HG03378 (cell line): Measurements from ENCODE around the gene TRABD2A.
A peak's percentile ranks its signal among the peaks of the same experiment; 100 is the strongest.
"Not testable (repeated sequence)": the region's sequence is repeated elsewhere in the genome, so short reads cannot be mapped to it uniquely, and the experiment has no call there.

ENCODE experiments used
- ATAC-seq: cut with Tn5 transposase; IDR thresholded peaks from one replicate; pipeline ENCODE4 v1.9.1; 2021; ENCODE audit warnings: mild to moderate bottlenecking, moderate library complexity; ENCODE audit not compliant: unreplicated experiment

Gene TRABD2A

DNA sequence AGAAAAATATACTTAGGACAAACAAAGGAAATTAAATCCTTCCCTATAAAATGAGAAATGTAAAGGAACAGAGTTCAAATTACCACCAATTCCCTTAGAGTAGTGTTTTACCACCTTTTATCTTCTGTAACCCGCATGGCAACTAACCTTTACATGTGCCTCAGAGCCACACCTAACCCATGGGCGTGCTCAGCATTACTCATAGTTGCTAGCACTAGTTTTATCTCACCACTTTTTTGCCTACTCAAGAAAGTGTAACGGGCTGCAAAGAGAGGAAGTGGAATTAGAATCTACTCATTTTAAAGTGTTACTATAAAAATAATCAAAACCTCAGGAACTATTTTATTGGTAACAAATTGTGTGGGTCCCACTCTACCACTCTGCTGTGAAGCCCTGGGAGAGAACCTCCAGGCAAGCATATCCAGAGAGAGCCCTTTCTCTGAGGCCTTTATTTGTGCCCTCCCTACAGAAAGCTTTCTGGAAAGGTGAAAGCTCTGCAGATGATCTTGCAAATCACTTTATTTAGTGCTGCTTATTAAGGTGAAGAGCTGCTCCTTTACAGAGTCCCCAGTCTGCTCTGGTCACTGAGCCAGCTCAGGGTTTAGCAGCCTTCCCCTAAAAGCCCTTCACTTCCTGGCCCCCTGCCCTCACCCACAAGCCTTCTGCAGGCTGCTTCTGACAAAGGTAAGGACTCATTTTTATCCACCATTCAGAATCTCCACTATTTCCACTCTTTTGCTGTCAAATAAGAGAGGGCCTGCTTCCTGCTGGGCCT, 98.8 kb downstream of the TRABD2A start:
- ATAC-seq, result peak; percentile 93

DNA sequence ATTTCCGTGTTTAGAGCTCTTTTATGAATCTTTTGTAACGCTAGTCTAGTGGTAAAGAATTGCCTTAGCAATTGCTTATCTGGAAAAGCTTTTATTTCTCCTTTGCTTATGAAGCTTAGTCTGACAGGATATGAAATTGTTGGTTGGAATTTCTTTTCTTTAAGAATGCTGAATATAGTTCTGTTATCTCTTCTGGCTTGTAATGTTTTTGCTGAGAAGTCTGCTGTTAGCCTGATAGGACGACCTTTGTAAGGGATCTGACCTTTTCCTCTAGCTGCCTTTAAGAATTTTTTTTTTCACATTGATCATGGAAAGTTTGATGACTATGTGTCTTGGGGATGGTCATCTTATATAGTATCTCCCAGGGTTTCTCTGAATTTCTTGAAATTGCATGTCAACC, 101.1 kb downstream of the TRABD2A start:
- ATAC-seq, result no peak

DNA sequence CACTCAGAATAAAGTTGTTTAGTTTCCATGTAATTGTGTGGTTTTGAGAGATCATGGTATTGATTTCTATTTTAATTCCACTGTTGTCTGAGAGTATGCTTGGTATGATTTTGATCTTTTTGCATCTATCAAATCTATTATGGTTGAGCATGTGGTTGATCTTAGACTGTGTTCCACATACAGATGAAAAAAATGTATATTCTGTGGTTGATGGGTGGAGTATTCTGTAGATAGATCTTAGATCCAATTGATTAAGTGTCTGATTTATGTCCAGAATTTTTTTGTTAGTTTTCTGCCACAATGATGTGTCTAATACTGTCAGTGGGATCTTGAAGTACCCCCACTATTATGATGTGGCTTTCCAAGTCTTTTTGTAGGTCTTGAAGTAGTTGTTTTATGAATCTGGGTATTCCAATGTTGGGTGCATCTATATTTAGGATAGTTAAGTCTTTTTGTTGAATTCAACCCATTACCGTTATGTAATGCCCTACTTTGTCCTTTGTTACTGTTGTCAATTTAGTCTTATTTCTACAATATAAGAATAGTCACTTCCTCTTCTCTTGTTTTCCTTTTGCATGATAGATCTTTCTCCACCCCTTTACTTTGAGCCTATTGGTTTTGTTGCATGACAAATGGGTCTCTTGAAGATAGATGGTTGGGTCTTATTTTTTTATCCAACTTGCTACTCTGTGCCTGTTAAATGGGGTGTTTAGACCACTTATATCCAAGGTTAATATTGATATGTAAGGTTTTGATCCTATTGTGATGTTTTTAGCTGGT, 101.8 kb downstream of the TRABD2A start:
- ATAC-seq, result no peak

DNA sequence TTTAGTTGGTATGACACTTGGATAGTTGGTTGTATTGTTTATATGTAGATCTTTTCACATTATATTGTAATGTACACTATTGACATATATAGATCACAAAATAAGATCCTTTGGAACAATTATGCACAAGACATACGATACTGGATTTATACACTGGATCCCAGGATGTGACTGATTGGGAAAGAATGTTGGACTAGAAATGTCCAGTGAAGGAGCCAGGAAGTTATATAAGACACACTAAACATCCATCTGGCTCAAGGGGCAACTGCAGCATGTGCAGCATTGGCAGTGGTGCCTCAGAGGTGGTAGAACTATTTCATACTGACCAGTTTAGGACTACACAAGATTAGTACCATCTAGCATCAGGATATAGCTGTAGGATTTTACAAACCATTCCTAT, 104.9 kb downstream of the TRABD2A start:
- ATAC-seq, result no peak

DNA sequence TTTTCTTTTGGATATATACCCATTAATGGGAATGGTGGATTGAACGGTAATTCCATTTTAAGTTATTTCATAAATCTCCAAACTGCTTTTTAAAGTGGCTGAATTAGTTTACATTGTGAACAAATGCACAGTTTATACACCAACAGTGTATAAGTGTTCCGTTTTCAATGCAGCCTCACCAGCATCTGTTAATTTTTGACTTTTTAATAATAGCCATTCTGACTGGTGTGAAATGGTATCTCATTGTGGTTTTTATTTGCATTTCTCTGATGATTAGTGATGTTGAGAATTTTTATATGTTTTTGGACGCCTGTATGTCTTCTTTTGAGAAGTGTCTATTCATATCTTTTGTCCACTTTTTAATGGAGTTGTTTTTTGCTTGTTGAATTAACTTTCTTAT, 107.3 kb downstream of the TRABD2A start:
- ATAC-seq, result not testable (repeated sequence)
